Glutamatergic neuron (in vitro differentiated cells): ENCODE data around the gene DUOX1. TPM values are rescaled to one million over a fixed set of nuclear protein-coding genes. Genes with fewer than 3 reads are reported as not detected.

Experiments used
- DNase-seq: peaks from one replicate; pipeline ENCODE4 v3.0.0; 2022
- H3K27ac Mint-ChIP-seq: one replicate; pipeline ENCODE4 v1.8.0; 2020; ENCODE audit warnings: mild to moderate bottlenecking, mixed read lengths, inconsistent platforms; ENCODE audit not compliant: unreplicated experiment
- H3K27me3 Mint-ChIP-seq: one replicate; pipeline ENCODE4 v1.8.0; 2020; ENCODE audit warnings: mild to moderate bottlenecking, moderate library complexity, mixed read lengths, inconsistent platforms; ENCODE audit not compliant: unreplicated experiment
- H3K36me3 Mint-ChIP-seq: one replicate; pipeline ENCODE4 v1.8.0; 2020; ENCODE audit warnings: mild to moderate bottlenecking, mixed read lengths, inconsistent platforms; ENCODE audit not compliant: unreplicated experiment
- H3K4me1 Mint-ChIP-seq: one replicate; pipeline ENCODE4 v1.8.0; 2020; ENCODE audit warnings: mild to moderate bottlenecking, low read depth, mixed read lengths, inconsistent platforms; ENCODE audit not compliant: unreplicated experiment
- H3K4me3 Mint-ChIP-seq: one replicate; pipeline ENCODE4 v1.8.0; 2020; ENCODE audit warnings: mild to moderate bottlenecking, mixed read lengths, inconsistent platforms; ENCODE audit not compliant: unreplicated experiment
- H3K9me3 Mint-ChIP-seq: one replicate; pipeline ENCODE4 v1.8.0; 2020; ENCODE audit warnings: mild to moderate bottlenecking, moderate library complexity, mixed read lengths, inconsistent platforms; ENCODE audit not compliant: unreplicated experiment
- CTCF ChIP-seq: fragments of 200-600 bp; sonication (generic); IDR thresholded peaks from one replicate; pipeline ENCODE4 v1.5.0; 2021; ENCODE audit not compliant: partially characterized antibody, unreplicated experiment
- total RNA-seq: library from RNA; stranded (reverse); fragmentation: NEBNext Ultra II Directional; extraction: Animal tissue kit (Norgen Biotek cat#: 25700); gene quantifications from one replicate; pipeline ENCODE4 v1.2.1, GENCODE V29; 2021; ENCODE audit not compliant: unreplicated experiment

DUOX1 gene
- total RNA-seq, 1 donor from 2014 or later: not detected

GRCh38 chr15:45186771-45187577 is 57.2 kb downstream of the DUOX1 start:
- peak overlapping the region; percentile 100 for H3K27ac Mint-ChIP-seq
- peak; percentile 44 for DNase-seq
- H3K9me3 Mint-ChIP-seq: peaks cover 30% of the 10 kb centered on the region
- TF ChIP-seq CTCF: no peak
- H3K36me3 Mint-ChIP-seq: peaks cover 10% of the 10 kb centered on the region
- peak overlapping the region; percentile 100 for H3K4me3 Mint-ChIP-seq
- peaks cover 27% of the 10 kb centered on the region for H3K4me1 Mint-ChIP-seq
- peaks cover 34% of the 10 kb centered on the region for H3K27me3 Mint-ChIP-seq

- H3K27ac Mint-ChIP-seq: no peak overlapping the region
- TF ChIP-seq CTCF: no peak
Observed at GRCh38 chr15:45187578-45187893, 57.7 kb downstream of the DUOX1 start.

GRCh38 chr15:45187894-45188830 is 58.4 kb downstream of the DUOX1 start, which contains the start of gene SHF:
TSS of gene SHF (minus strand) at chr15:45187966. CDS start at chr15:45187951, 15 bp downstream.
- peaks cover 10% of the 10 kb centered on the region for H3K36me3 Mint-ChIP-seq
- no peak for TF ChIP-seq CTCF
- H3K27me3 Mint-ChIP-seq: peaks cover 33% of the 10 kb centered on the region
- peaks cover 18% of the 10 kb centered on the region for H3K4me1 Mint-ChIP-seq
- H3K27ac Mint-ChIP-seq: peak within 1 kb of the TSS; percentile 100
- peaks cover 28% of the 10 kb centered on the region for H3K9me3 Mint-ChIP-seq
- H3K4me3 Mint-ChIP-seq: peak within 1 kb of the TSS; percentile 100
- DNase-seq: peak; percentile 83

More at GRCh38 chr15:45187578-45187893, 57.7 kb downstream of the DUOX1 start:
- peaks cover 24% of the 10 kb centered on the region for H3K4me1 Mint-ChIP-seq
- peaks cover 28% of the 10 kb centered on the region for H3K9me3 Mint-ChIP-seq
- H3K27me3 Mint-ChIP-seq: peaks cover 33% of the 10 kb centered on the region
- peaks cover 10% of the 10 kb centered on the region for H3K36me3 Mint-ChIP-seq
- DNase-seq: no peak
- no peak overlapping the region for H3K4me3 Mint-ChIP-seq

- peaks cover 20% of the 10 kb centered on the region for H3K27me3 Mint-ChIP-seq
- H3K4me1 Mint-ChIP-seq: peaks cover 9% of the 10 kb centered on the region
- peak overlapping the region; percentile 70 for H3K4me3 Mint-ChIP-seq
- DNase-seq: no peak
- peak overlapping the region; percentile 44 for H3K27ac Mint-ChIP-seq
- peaks cover 5% of the 10 kb centered on the region for H3K9me3 Mint-ChIP-seq
- H3K36me3 Mint-ChIP-seq: no peaks in the 10 kb centered on the region
- TF ChIP-seq CTCF: no peak
Observed at GRCh38 chr15:45197512-45197911, 67.7 kb downstream of the DUOX1 start.
